Caco-2 (cell line): ENCODE results near the gene B9D2. TPM values are rescaled to one million over a fixed set of nuclear protein-coding genes. Genes with fewer than 3 reads are reported as not detected.
"Not testable (repeated sequence)": the region's sequence is repeated elsewhere in the genome, so short reads cannot be mapped to it uniquely, and the experiment has no call there.

Experiments used
- BruUV-seq: library from RNA; stranded (reverse); fragments of 400-500 nt; replicated peaks from 2 replicates; lab custom pipeline; 2021; lab: Mats Ljungman, UMichigan
- CTCF ChIA-PET: fragments of 300-600 bp; sonication (Branson Sonifier 250); formaldehyde crosslinking; loops from one replicate; lab custom pipeline; 2022; ENCODE audit warnings: antibody characterized with exemption; lab: Charles Lee
- POLR2A ChIA-PET: fragments of 300-600 bp; sonication (Branson Sonifier 250); formaldehyde crosslinking; loops from one replicate; lab custom pipeline; 2022; ENCODE audit warnings: antibody characterized with exemption; lab: Charles Lee
- DNase-seq, 2 experiments: peaks; one replicate each; pipeline versions ENCODE4 v3.0.0 to v3.0.0-alpha.2; 2020 to 2022
- H3K27me3 ChIP-seq: replicated peaks from 2 replicates; pipeline ENCODE4 v1.6.0; 2011; ENCODE audit warnings: low read length; ENCODE audit not compliant: control insufficient read depth, insufficient read depth
- H3K36me3 ChIP-seq: 2 replicates; pipeline ENCODE4 v1.5.1; 2011; ENCODE audit warnings: low read length; ENCODE audit not compliant: control insufficient read depth, insufficient read depth
- H3K4me1 ChIP-seq: fragments of 250-450 bp; sonication (Bioruptor Pico); 2 replicates; pipeline ENCODE4 v1.5.1; 2020; ENCODE audit warnings: mild to moderate bottlenecking
- H3K4me3 ChIP-seq: 2 replicates; pipeline ENCODE4 v1.5.1; 2011; ENCODE audit warnings: low read depth, mild to moderate bottlenecking, control low read depth, low read length
- H3K9me3 ChIP-seq: fragments of 250-450 bp; sonication (Bioruptor Pico); 2 replicates; pipeline ENCODE4 v1.5.1; 2020; ENCODE audit warnings: mild to moderate bottlenecking, moderate library complexity
- H3K27ac Mint-ChIP-seq: one replicate; pipeline ENCODE4 v1.8.0; 2022; ENCODE audit warnings: mixed read lengths; ENCODE audit not compliant: unreplicated experiment
- H3K27me3 Mint-ChIP-seq: one replicate; pipeline ENCODE4 v1.8.0; 2022; ENCODE audit warnings: mixed read lengths; ENCODE audit not compliant: insufficient read depth, unreplicated experiment
- H3K36me3 Mint-ChIP-seq: one replicate; pipeline ENCODE4 v1.8.0; 2022; ENCODE audit warnings: mild to moderate bottlenecking, mixed read lengths; ENCODE audit not compliant: insufficient read depth, unreplicated experiment
- H3K4me1 Mint-ChIP-seq: one replicate; pipeline ENCODE4 v1.8.0; 2022; ENCODE audit warnings: low read depth, mixed read lengths; ENCODE audit not compliant: unreplicated experiment
- H3K4me3 Mint-ChIP-seq: one replicate; pipeline ENCODE4 v1.8.0; 2022; ENCODE audit warnings: mild to moderate bottlenecking, moderate library complexity, mixed read lengths; ENCODE audit not compliant: unreplicated experiment
- H3K9me3 Mint-ChIP-seq: one replicate; pipeline ENCODE4 v1.8.0; 2022; ENCODE audit warnings: mixed read lengths; ENCODE audit not compliant: unreplicated experiment
- CTCF ChIP-seq, 2 experiments: fragments of 200-600 bp in 1 of 2; IDR thresholded peaks; 1 replicate in 1 of 2; 2 replicates in 1 of 2; pipeline versions ENCODE4 v1.5.1 to v1.8.0; 2011 to 2022; ENCODE audit warnings: antibody characterized with exemption in 1 of 2, control low read depth in 1 of 2, inconsistent platforms in 1 of 2, low read depth in 1 of 2, low read length in 1 of 2, mild to moderate bottlenecking in 1 of 2, moderate library complexity in 1 of 2; ENCODE audit not compliant: insufficient read depth in 1 of 2, severe bottlenecking in 1 of 2, unreplicated experiment in 1 of 2
- intact Hi-C: fragments of 100-400 bp; cut with micrococcal nuclease; formaldehyde crosslinking; loops from one replicate; pipeline ENCODE4 v1.10.0; 2022; ENCODE audit not compliant: unreplicated experiment
- total RNA-seq: library from RNA; stranded (reverse); gene quantifications from 2 replicates; pipeline ENCODE4 v1.2.3, GENCODE V29; 2022

The B9D2 gene
- total RNA-seq, 1 experiment from 2014 or later, result 3.6 TPM

- Mint-ChIP-seq H3K27me3 (no peaks in the 10 kb centered on the region), H3K9me3 (no peaks in the 10 kb centered on the region), H3K4me1 (no peaks in the 10 kb centered on the region), H3K27ac (no peak overlapping the region), H3K36me3 (peaks cover 15% of the 10 kb centered on the region), H3K4me3 (no peak overlapping the region)
- no peaks in the 10 kb centered on the region for H3K27me3 ChIP-seq
- no peak for TF ChIP-seq CTCF (IDR thresholded peaks at IDR 0.05; ENCODE audit: insufficient read depth in 1 of 2, low read depth in 1 of 2, low read length in 1 of 2, severe bottlenecking in 1 of 2, unreplicated experiment in 1 of 2)
- H3K9me3 ChIP-seq, result no peaks in the 10 kb centered on the region
- no peak for DNase-seq
- H3K36me3 ChIP-seq, result no peaks in the 10 kb centered on the region
- H3K4me1 ChIP-seq, result no peaks in the 10 kb centered on the region
- ChIA-PET POLR2A (no interaction called here), CTCF (no interaction called here)
- no TSS peak for BruUV-seq
- no peak overlapping the region for H3K4me3 ChIP-seq
- intact Hi-C loops, result no loop called here
Observed at GRCh38 chr19:41384351-41384750, 20.4 kb upstream of the B9D2 start.

- POLR2A ChIA-PET, BruUV-seq: not testable (repeated sequence)
Observed at GRCh38 chr19:41381536-41381935, 17.6 kb upstream of the B9D2 start.

GRCh38 chr19:41377977-41378709 is 14.2 kb upstream of the B9D2 start:
- DNase-seq, result no peak
- H3K36me3 Mint-ChIP-seq, result no peaks in the 10 kb centered on the region
- BruUV-seq, result no TSS peak
- intact Hi-C loops, result no loop called here
- H3K4me1 Mint-ChIP-seq, result no peaks in the 10 kb centered on the region
- H3K27me3 ChIP-seq, result no peaks in the 10 kb centered on the region
- H3K9me3 ChIP-seq, result no peaks in the 10 kb centered on the region
- POLR2A ChIA-PET, result no interaction called here
- no peaks in the 10 kb centered on the region for H3K4me1 ChIP-seq
- no peaks in the 10 kb centered on the region for H3K36me3 ChIP-seq
- no peak overlapping the region for H3K4me3 Mint-ChIP-seq
- H3K27ac Mint-ChIP-seq, result no peak overlapping the region
- no peaks in the 10 kb centered on the region for H3K9me3 Mint-ChIP-seq
- H3K4me3 ChIP-seq, result no peak overlapping the region
- H3K27me3 Mint-ChIP-seq, result no peaks in the 10 kb centered on the region
- CTCF ChIA-PET, result no interaction called here
- TF ChIP-seq CTCF (IDR thresholded peaks at IDR 0.05; ENCODE audit: insufficient read depth in 1 of 2, low read depth in 1 of 2, low read length in 1 of 2, severe bottlenecking in 1 of 2, unreplicated experiment in 1 of 2), result peak in 1 of 2 experiments; percentile 21

More at GRCh38 chr19:41381536-41381935, 17.6 kb upstream of the B9D2 start:
- H3K9me3 Mint-ChIP-seq, H3K36me3 ChIP-seq, H3K4me1 ChIP-seq, H3K36me3 Mint-ChIP-seq, intact Hi-C loops, H3K27ac Mint-ChIP-seq, H3K4me1 Mint-ChIP-seq, H3K4me3 ChIP-seq, H3K27me3 Mint-ChIP-seq, H3K4me3 Mint-ChIP-seq, DNase-seq, H3K9me3 ChIP-seq, H3K27me3 ChIP-seq: not testable (repeated sequence)
- CTCF ChIA-PET, result interaction anchor here (1.6 kb wide), 1 partner anchor 18 kb away, joined by 3 read pairs; no protein-coding TSS in a partner anchor
